ENCODE data around the gene ASPSCR1.

Gene ASPSCR1

DNA sequence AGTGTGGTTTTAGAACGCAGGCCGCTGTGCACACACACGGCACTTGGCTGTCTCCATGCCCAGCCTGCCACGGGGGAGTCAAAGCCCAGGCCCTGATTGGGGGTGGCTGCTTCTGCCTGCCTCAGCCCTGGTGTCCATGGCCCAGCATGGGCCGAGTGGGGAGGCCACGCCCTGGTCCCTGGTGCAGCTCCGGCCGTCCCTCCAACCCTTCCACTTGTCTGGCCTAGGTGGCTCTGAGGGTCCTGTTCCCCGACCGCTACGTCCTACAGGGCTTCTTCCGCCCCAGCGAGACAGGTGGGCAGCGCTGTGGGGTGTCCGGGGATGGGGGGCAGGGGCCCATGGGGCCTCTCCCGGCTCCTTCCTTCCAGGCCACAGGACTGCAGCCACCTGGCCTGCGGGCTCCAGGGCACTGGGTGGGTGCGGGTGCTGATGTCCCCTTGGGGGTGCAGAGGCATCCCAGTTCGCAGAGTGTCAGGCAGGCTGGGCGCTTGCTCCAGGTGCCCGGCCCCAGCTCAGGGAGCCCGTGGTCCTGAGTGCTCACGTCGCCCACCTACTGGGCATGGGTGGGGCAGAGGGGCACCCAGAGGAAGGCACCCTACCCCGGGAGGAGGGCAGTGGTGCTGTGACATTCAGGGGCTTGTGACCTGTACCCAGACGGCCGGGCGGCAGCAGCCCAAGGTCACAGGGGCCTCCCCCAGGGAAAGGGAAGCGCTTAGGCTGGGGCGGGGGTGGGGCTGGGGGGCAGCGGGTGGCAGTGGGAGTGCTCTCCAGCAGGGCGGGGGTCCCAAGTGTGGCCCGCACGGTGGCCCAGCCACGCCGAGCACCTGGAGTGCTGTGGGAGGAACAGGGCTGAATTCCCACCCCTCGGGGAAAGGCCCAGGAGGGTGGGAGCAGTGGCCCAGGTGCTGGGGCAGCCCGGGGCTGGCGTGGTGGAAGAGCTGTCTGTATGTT lies 33.4 kb downstream of the ASPSCR1 start:
- no peak for DNase-seq (ENCODE audit: low read depth in 4 of 4, low spot score in 1 of 4)

DNA sequence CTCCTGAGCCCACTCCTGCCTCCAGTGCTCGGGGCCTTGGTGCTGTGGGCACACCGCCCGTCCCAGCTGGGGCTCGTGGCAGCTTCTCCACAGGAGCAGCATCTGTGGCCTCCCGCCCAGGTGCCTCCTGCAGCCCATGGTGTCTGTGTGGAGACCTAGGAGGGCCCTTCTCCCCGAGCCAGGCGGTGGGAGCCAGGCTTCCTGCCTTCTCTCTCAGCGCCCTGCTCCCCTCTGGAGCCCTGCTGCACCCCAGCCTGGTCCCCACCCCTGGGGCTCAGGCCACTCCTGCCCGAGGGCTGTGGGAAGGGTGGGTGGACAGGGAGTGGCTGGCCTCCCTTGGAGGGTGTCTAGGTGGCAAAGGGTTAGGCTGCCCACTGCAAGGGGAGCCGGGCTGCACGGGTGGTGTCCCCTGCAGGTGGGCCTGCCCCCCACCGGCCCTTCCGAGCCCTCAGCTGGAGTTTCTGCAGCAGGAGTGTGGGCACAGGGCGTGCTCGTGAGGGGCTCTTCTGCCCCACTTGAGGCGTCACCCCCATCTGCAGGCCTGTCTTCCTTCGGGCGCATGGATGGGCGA lies 34.3 kb downstream of the ASPSCR1 start:
- no peak for DNase-seq (ENCODE audit: low read depth in 4 of 4, low spot score in 1 of 4)

GRCh38 chr17:82012261-82012639 lies 34.8 kb downstream of the ASPSCR1 start:
- no peak for DNase-seq (ENCODE audit: low read depth in 4 of 4, low spot score in 1 of 4)

GRCh38 chr17:82012640-82013295 lies 35.3 kb downstream of the ASPSCR1 start:
- DNase-seq (ENCODE audit: low read depth in 4 of 4, low spot score in 1 of 4), result no peak

DNA sequence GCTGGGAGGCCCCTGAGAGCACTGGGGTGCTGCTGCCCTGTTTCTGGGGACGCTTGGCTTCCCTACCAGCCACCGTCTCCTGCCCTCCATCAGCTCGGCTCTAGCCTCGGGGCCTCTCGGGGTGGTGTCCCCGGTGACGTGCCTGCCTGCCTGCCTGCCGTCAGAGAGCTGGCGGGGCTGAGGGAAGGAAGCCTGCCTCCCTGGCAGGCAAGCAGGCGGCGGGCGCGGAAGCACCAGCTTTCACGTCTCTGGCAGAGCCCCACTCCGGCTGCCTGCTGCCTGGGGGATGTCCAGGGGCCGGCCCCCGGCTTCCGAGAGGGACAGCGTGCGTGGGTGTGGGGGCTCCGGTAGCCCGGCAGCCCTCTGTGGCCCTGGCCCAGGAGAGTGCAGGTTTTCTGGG lies 35.9 kb downstream of the ASPSCR1 start:
- DNase-seq (ENCODE audit: low read depth in 4 of 4, low spot score in 1 of 4), result no peak

- no peak for DNase-seq (ENCODE audit: low read depth in 4 of 4, low spot score in 1 of 4)
Observed at GRCh38 chr17:82013772-82014321, 36.4 kb downstream of the ASPSCR1 start.

GRCh38 chr17:82014432-82014831 lies 37.0 kb downstream of the ASPSCR1 start:
- no peak for DNase-seq (ENCODE audit: low read depth in 4 of 4, low spot score in 1 of 4)

GRCh38 chr17:82014971-82015310 lies 37.5 kb downstream of the ASPSCR1 start:
- DNase-seq (ENCODE audit: low read depth in 4 of 4, low spot score in 1 of 4), result no peak

- DNase-seq (ENCODE audit: low read depth in 4 of 4, low spot score in 1 of 4), result no peak
Observed at GRCh38 chr17:82015311-82015971, 38.0 kb downstream of the ASPSCR1 start.

GRCh38 chr17:82016061-82016874 lies 38.8 kb downstream of the ASPSCR1 start:
- DNase-seq (ENCODE audit: low read depth in 4 of 4, low spot score in 1 of 4), result no peak

- DNase-seq (ENCODE audit: low read depth in 4 of 4, low spot score in 1 of 4), result no peak
Observed at GRCh38 chr17:82016875-82017459, 39.5 kb downstream of the ASPSCR1 start.

DNA sequence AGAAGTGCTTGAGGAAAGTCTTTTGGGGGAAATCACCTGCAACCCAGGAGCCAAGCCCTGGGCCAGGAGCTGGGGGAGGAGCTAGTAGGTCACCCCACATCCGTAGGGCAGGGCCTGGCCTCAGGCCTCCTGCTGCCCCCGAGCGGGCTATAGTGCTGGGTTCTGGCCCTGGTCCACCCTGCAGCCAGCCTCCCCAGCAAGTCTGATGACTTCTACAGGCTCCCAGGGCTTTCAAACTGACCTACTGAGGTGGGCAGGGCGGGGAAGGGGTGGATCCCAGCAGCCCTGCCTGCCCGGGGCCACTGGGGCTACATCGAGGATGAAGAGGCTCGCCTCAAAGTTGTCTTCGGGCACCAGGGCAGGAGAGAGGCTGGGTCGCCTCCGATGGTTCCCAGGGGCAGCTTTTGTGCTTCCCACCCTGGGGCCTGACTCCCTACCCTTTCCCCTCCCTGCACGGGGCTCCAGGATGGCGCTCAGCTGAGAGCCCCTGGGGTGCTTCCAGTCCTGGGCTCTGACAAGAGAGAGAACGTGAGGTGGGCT lies 40.3 kb downstream of the ASPSCR1 start:
- DNase-seq (ENCODE audit: low read depth in 4 of 4, low spot score in 1 of 4), result no peak

DNA sequence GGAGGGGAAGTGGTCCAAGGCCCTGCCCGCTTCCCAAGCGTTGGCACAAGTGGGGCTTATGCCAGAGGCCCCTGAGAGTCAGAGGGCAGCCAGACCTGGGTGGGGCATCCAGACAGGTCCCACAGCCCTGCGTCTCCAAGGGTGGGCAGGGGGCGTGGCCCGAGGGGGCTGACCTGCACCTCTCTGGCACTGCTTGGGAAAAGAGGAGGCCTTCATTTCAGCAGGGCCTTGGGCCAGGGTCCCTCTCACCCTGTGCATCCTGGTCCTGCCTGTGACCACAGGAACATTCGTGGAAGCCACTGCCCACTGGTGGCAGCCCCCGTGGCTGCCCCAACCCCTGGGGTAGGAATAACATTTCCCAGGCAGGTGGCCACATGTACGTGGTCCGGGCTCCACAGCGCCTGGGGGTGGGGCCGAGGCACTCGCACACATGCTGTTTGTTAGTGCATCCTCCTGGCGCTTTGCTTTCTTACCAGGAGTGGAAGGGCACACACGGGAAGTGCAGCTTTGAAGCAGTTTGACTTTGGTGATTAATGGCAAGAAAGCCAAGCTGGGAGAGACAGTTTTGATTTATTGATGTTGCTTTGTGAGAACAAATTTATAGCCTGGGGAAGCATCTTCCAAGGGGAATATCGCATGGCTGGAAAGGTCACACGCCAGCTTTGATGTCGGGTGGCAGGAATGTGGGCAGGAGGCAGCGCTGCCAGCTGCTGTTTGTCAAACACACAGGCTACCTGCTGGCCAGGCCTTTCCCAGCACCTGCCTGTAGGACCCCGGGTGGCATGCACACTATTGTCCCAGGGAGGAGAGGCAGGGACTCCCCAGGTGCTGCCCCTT lies 40.9 kb downstream of the ASPSCR1 start:
- DNase-seq (ENCODE audit: low read depth in 4 of 4, low spot score in 1 of 4), result no peak

DNA sequence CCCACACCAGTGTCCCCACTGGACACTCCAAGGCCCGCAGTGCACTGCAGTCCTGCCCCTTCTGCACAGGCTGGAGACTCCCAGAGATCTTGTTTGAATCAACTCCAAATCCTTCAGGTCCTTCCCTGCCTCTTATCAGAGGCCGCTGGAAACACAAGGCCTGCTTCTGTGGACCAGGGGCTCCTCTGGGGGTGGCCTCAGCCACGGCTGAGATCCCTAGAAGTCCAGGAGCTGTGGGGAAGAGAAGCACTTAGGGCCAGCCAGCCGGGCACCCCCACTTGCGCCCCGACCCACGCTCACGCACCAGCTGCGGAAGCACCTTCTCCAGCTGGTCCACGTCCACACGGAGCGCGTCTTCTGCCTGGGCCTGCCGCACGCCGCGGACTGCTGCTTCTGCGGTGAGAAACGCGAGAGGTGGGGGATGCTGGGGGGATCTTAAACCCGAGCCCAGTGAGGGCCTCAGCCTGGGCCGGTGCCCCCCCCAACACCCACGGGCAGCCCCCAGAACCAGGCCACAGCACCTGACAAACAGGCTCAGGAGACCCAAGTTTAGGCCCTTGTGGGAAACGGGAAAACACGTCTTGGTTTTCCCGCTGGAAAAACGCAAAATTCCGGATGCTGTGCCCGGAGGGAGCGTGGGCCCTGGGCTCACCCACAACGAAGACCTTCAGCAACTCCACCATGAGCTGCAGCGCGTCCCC lies 41.7 kb downstream of the ASPSCR1 start:
- DNase-seq (ENCODE audit: low read depth in 4 of 4, low spot score in 1 of 4), result no peak

DNA sequence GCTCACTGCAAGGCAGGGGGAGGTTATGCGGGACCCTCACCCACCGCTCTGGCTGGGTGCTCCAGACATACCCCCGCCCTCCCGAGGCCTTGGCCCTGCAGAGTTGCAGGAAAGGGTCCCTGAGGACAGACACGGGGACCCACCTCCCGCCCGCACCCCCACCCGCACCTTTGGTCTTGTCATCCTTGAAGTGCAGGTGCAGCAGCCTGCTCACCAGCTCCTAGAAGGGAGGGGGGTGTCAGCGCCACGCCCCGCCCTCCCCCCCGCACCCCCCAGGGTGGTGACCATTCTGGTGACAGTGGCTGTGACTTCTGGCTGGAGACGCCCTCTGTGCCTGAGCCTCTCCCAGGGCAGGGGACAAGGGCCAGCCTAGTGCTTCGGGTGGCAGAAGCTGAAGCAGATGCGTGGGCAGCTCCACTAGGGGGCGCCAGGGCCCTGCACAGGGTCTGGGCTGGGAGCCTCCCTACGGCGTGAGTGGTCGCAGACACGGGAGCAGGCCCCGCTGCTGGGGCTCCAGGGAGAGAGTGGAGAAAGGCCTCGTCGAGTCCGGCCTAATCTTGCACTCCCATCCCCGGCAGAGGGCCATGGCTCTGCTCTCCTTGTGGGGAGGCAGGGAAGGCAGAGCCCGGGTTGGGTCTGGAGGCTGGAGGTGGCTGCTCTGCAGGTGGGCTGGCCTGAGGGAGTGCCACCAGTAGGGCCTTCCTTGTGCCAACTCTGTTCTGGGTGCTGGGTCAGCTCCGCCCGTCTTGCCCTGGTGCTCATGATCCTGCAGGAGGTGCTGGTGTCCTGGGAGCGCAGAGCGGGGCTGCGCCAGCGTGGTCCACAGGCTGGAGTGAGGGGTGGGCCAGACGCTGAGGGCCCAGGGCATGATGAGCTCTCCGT lies 42.5 kb downstream of the ASPSCR1 start:
- DNase-seq (ENCODE audit: low read depth in 4 of 4, low spot score in 1 of 4), result peak; percentile 43 to 62 (median 54)

- DNase-seq (ENCODE audit: low read depth in 4 of 4, low spot score in 1 of 4), result no peak
Observed at GRCh38 chr17:82020572-82021106, 43.2 kb downstream of the ASPSCR1 start.
